GM21723 (cell line): ENCODE results near the gene LPCAT1.
"Not testable (repeated sequence)": the region's sequence is repeated elsewhere in the genome, so short reads cannot be mapped to it uniquely, and the experiment has no call there.

Source experiments
- ATAC-seq: cut with Tn5 transposase; IDR thresholded peaks from one replicate; pipeline ENCODE4 v1.9.1; 2021; ENCODE audit warnings: mild to moderate bottlenecking, moderate library complexity; ENCODE audit not compliant: unreplicated experiment

LPCAT1 gene

GRCh38 chr5:1541702-1542400 lies 18.1 kb upstream of the LPCAT1 start:
- ATAC-seq: no peak

- ATAC-seq: no peak
Observed at GRCh38 chr5:1540831-1541701, 17.3 kb upstream of the LPCAT1 start.

DNA sequence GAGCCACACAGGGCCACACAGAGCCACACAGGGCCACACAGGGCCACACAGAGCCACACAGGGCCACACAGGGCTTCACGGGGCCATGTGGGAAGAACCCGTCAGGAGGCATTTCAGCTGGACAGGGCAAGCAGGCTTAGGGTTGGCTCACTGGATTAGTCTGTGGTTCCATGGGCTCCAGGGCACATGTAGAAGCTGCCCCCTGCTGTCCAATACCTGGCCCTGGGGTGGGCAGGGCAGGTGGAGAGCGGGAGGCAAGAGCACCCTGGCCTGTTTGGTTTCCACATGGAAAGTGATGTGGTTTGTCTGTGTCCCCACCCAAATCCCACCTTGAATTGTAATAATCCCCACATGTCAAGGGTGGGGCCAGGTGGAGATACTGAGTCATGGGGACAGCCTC lies 16.4 kb upstream of the LPCAT1 start:
- ATAC-seq: no peak

DNA sequence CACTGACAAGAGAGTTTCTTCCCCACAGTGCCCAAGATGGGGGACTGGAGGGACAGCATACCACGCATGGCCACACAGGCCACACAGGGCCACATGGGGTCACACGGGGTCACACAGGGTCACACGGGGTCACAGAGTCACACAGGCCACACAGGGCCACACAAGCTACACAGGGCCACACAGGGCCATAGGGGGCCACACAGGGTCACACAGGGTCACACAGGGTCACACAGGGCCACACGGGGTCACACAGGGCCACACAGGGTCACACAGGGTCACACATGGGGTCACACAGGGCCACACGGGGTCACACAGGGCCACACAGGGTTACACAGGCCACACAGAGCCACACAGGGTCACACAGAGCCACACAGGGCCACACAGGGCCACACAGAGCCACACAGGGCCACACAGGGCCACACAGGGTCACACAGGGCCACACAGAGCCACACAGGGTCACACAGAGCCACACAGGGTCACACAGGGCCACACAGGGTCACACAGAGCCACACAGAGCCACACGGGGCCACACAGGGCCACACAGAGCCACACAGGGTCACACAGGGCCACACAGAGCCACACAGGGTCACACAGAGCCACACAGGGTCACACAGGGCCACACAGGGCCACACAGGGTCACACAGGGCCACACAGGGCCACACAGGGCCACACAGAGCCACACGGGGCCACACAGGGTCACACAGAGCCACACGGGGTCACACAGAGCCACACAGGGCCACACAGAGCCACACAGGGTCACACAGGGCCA lies 15.8 kb upstream of the LPCAT1 start:
- not testable (repeated sequence) for ATAC-seq

DNA sequence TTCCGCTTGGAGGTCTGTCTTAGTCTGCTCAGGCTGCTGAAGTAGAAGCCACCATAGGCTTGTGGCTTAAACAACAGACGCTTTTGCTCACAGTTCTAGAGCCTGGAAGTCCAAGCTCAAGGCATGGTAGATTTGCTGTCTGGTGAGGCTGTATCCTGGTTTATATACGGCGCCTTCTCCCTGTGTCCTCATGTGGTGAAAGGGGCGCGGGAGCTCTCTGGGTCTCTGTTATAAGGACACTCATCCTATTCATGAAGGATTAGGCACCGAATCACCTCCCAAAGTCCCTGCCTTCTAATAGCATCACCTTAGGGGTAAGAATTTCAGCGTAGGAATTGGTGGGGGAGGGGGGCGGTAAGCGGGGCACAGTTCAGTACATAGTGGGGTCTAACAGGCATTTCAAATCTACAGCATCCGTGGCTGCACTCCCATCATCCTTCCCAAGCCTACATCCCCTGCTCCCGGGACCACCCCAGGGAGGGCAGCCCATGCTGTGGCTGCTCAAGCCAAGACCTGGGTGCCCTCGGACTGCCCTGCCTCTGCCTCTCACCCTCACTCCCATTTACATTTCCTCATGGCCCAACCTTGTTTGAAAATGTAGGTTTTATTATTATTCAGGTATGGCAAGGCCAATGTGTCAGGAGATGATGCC lies 15.1 kb upstream of the LPCAT1 start:
- no peak for ATAC-seq

- no peak for ATAC-seq
Observed at GRCh38 chr5:1538276-1538675, 14.5 kb upstream of the LPCAT1 start.

GRCh38 chr5:1537603-1538154 lies 13.9 kb upstream of the LPCAT1 start:
- ATAC-seq: no peak

- ATAC-seq: peak; percentile 13
Observed at GRCh38 chr5:1536871-1537602, 13.3 kb upstream of the LPCAT1 start.

- ATAC-seq: peak; percentile 97
Observed at GRCh38 chr5:1536322-1536845, 12.6 kb upstream of the LPCAT1 start.

DNA sequence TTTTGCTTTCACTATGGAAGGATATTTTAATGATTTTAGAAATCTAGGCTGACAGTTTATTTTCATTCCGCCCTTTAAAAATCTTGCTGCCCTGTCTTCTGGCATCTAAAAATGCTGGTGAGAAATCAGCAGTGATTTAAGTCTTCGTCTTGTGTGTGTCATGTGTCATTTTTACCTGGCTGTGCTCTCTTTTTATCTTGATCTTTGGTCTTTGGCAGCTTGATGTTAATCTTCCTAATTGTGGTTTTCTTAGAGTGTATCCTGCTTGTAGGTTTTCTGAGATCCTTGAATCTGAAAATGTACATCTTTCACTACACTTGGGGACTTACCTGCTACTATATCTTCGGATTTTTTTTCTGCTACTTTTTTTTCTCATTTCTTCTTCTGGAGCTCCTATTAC lies 11.9 kb upstream of the LPCAT1 start:
- no peak for ATAC-seq

GRCh38 chr5:1532384-1532783 lies 8.6 kb upstream of the LPCAT1 start:
- no peak for ATAC-seq

DNA sequence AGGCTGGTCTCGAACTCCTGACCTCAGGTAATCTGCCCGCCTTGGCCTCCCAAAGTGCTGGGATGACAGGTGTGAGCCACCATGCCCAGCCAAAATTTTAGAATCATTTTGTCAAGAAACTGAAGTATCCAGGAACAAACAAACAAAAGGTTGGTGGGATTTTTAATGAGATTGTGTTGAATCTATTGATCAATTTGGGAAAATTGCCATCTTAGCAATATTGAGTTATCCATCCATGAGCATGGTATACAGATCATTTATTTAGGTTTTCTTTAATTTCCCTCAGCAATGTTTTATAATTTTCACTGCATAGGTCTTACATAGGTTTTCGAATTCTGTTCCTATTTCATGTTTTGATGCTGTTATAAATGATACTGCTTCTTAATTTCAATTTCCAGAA lies 5.7 kb upstream of the LPCAT1 start:
- no peak for ATAC-seq

- no peak for ATAC-seq
Observed at GRCh38 chr5:1527533-1528205, 3.9 kb upstream of the LPCAT1 start.

- ATAC-seq: no peak
Observed at GRCh38 chr5:1526681-1527131, 2.9 kb upstream of the LPCAT1 start.

- ATAC-seq: no peak
Observed at GRCh38 chr5:1526190-1526631, 2.5 kb upstream of the LPCAT1 start.

DNA sequence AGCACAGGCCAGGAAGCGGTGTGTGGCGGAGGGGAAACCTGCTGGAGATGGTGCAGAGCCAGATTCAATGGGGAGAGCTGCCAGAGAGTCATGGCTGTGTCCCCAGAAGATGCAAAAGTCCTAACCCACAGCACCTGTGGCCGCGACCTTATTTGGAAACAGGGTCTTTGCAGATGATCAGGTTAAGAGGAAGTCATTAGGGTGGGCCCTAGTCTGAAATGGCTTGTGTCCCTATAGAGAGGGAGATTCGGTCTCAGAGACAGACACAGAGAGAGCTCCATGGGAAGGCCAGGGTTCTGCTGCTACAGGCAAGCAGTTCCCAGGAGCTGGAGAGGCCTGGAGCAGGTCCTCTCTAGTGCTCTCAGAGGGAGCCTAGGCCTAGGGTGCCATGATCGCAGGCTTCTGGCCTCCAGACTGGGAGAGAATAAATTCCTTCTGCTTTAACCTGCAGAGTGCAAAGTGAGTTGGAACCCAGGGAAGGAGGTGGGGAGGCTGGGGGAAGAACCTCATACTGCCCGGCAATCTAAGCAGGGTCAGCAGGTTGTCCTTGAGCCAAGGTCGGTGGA lies 1.9 kb upstream of the LPCAT1 start:
- ATAC-seq: no peak

GRCh38 chr5:1524799-1525623 lies 1.3 kb upstream of the LPCAT1 start:
- no peak for ATAC-seq

GRCh38 chr5:1524481-1524798 lies 680 bp upstream of the LPCAT1 start:
- no peak for ATAC-seq
